ENCODE data around the gene ATP2B2. TPM values are rescaled to one million over a fixed set of nuclear protein-coding genes. Genes with fewer than 3 reads are reported as not detected.

The ATP2B2 gene
- total RNA-seq, 1 donor from 2014 or later: not detected

- no peak for DNase-seq (ENCODE audit: low spot score in 2 of 2, unreplicated experiment in 2 of 2)
- peaks cover 61% of the 10 kb centered on the region for H3K27me3 Mint-ChIP-seq (ENCODE audit: low read depth)
- no peaks in the 10 kb centered on the region for H3K36me3 Mint-ChIP-seq
- H3K9me3 Mint-ChIP-seq: no peaks in the 10 kb centered on the region
- no peak overlapping the region for H3K4me3 Mint-ChIP-seq
- no peaks in the 10 kb centered on the region for H3K4me1 Mint-ChIP-seq
- no peak for TF ChIP-seq CTCF (IDR thresholded peaks at IDR 0.05; ENCODE audit: unreplicated experiment)
- H3K27ac Mint-ChIP-seq: no peak overlapping the region
Observed at GRCh38 chr3:10444511-10444910, 60.9 kb downstream of the ATP2B2 start.

GRCh38 chr3:10444110-10444429 lies 61.3 kb downstream of the ATP2B2 start:
- no peak overlapping the region for H3K4me3 Mint-ChIP-seq
- H3K27ac Mint-ChIP-seq: no peak overlapping the region
- H3K4me1 Mint-ChIP-seq: no peaks in the 10 kb centered on the region
- no peak for TF ChIP-seq CTCF (IDR thresholded peaks at IDR 0.05; ENCODE audit: unreplicated experiment)
- no peaks in the 10 kb centered on the region for H3K36me3 Mint-ChIP-seq
- H3K27me3 Mint-ChIP-seq (ENCODE audit: low read depth): peaks cover 61% of the 10 kb centered on the region
- no peaks in the 10 kb centered on the region for H3K9me3 Mint-ChIP-seq
- no peak for DNase-seq (ENCODE audit: low spot score in 2 of 2, unreplicated experiment in 2 of 2)

- Mint-ChIP-seq H3K4me1 (no peaks in the 10 kb centered on the region), H3K27ac (no peak overlapping the region), H3K4me3 (no peak overlapping the region), H3K36me3 (no peaks in the 10 kb centered on the region), H3K9me3 (no peaks in the 10 kb centered on the region), H3K27me3 (ENCODE audit: low read depth) (peaks cover 58% of the 10 kb centered on the region)
- DNase-seq (ENCODE audit: low spot score in 2 of 2, unreplicated experiment in 2 of 2): no peak
- no peak for TF ChIP-seq CTCF (IDR thresholded peaks at IDR 0.05; ENCODE audit: unreplicated experiment)
Observed at GRCh38 chr3:10443272-10444109, 61.9 kb downstream of the ATP2B2 start.

- Mint-ChIP-seq H3K27me3 (ENCODE audit: low read depth) (peaks cover 46% of the 10 kb centered on the region), H3K27ac (no peak overlapping the region), H3K36me3 (no peaks in the 10 kb centered on the region), H3K4me3 (no peak overlapping the region), H3K4me1 (peaks cover 2% of the 10 kb centered on the region), H3K9me3 (no peaks in the 10 kb centered on the region)
- DNase-seq (ENCODE audit: low spot score in 2 of 2, unreplicated experiment in 2 of 2): no peak
- TF ChIP-seq CTCF (IDR thresholded peaks at IDR 0.05; ENCODE audit: unreplicated experiment): no peak
Observed at GRCh38 chr3:10442151-10442795, 63.1 kb downstream of the ATP2B2 start.

GRCh38 chr3:10440684-10441083 lies 64.7 kb downstream of the ATP2B2 start:
- DNase-seq (ENCODE audit: low spot score in 2 of 2, unreplicated experiment in 2 of 2): no peak
- H3K27me3 Mint-ChIP-seq (ENCODE audit: low read depth): peaks cover 32% of the 10 kb centered on the region
- no peaks in the 10 kb centered on the region for H3K36me3 Mint-ChIP-seq
- no peak for TF ChIP-seq CTCF (IDR thresholded peaks at IDR 0.05; ENCODE audit: unreplicated experiment)
- H3K9me3 Mint-ChIP-seq: no peaks in the 10 kb centered on the region
- H3K4me3 Mint-ChIP-seq: no peak overlapping the region
- H3K27ac Mint-ChIP-seq: no peak overlapping the region
- H3K4me1 Mint-ChIP-seq: peaks cover 2% of the 10 kb centered on the region
